ENCODE measurements around the gene TMCO4.

DNA sequence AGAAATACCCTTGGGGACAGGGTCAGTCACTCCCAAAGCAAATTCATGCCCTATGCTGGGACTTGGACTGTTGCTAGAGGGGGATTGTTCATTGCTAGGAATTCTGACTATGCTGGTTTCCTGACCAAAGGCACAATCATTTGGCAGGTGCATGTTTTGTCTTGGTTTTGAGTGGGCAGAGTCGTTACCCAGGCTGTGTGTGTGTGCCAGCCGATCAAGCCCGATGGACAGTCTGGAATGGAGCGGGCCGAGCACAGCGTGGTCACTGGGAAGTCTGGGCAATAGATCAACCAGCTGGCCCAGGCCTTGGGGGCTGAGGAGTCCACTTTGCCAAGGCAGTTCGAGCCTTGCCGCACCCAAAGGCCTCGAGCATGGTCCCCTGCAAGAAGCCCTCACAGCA is 74.1 kb downstream of the TMCO4 start:
- TF ChIP-seq, protein P1, sequence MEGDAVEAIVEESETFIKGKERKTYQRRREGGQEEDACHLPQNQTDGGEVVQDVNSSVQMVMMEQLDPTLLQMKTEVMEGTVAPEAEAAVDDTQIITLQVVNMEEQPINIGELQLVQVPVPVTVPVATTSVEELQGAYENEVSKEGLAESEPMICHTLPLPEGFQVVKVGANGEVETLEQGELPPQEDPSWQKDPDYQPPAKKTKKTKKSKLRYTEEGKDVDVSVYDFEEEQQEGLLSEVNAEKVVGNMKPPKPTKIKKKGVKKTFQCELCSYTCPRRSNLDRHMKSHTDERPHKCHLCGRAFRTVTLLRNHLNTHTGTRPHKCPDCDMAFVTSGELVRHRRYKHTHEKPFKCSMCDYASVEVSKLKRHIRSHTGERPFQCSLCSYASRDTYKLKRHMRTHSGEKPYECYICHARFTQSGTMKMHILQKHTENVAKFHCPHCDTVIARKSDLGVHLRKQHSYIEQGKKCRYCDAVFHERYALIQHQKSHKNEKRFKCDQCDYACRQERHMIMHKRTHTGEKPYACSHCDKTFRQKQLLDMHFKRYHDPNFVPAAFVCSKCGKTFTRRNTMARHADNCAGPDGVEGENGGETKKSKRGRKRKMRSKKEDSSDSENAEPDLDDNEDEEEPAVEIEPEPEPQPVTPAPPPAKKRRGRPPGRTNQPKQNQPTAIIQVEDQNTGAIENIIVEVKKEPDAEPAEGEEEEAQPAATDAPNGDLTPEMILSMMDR (IDR thresholded peaks at IDR 0.05; ENCODE audit: low read depth, low read length): no peak
- no peak for TF ChIP-seq EZH2phosphoT487 (IDR thresholded peaks at IDR 0.05; ENCODE audit: low read depth)
